IMR-90 (cell line): ENCODE results near the gene DNAJC11.

Experiments used
- BHLHE40 ChIP-seq: fragments of 150-350 bp; IDR thresholded peaks from 2 replicates; pipeline ENCODE4 v1.6.1; 2016; ENCODE audit warnings: mild to moderate bottlenecking, low read depth, low read length
- CEBPB ChIP-seq: IDR thresholded peaks from 2 replicates; pipeline ENCODE4 v1.6.1; 2012; ENCODE audit warnings: low read depth, low read length, improper control_type of control experiment
- CHD1 ChIP-seq: IDR thresholded peaks from 2 replicates; pipeline ENCODE4 v1.6.1; 2012; ENCODE audit warnings: low read depth, low read length, improper control_type of control experiment
- MAFK ChIP-seq: IDR thresholded peaks from 2 replicates; pipeline ENCODE4 v1.6.1; 2012; ENCODE audit warnings: low read depth, low read length, improper control_type of control experiment
- MAZ ChIP-seq: IDR thresholded peaks from 2 replicates; pipeline ENCODE4 v1.6.1; 2012; ENCODE audit warnings: low read depth, mild to moderate bottlenecking, low read length, improper control_type of control experiment, moderate library complexity, borderline replicate concordance
- MXI1 ChIP-seq: IDR thresholded peaks from 2 replicates; pipeline ENCODE4 v1.6.1; 2012; ENCODE audit warnings: low read depth, mild to moderate bottlenecking, low read length, moderate library complexity, borderline replicate concordance
- POLR2A ChIP-seq: IDR thresholded peaks from 2 replicates; pipeline ENCODE4 v1.6.1; 2012; ENCODE audit warnings: mild to moderate bottlenecking, low read depth, low read length
- RAD21 ChIP-seq: IDR thresholded peaks from 2 replicates; pipeline ENCODE4 v1.6.1; 2012; ENCODE audit warnings: low read length, improper control_type of control experiment
- RCOR1 ChIP-seq: IDR thresholded peaks from 2 replicates; pipeline ENCODE4 v1.6.1; 2012; ENCODE audit warnings: mild to moderate bottlenecking, low read length, improper control_type of control experiment; ENCODE audit not compliant: insufficient replicate concordance
- RFX5 ChIP-seq: IDR thresholded peaks from 2 replicates; pipeline ENCODE4 v1.8.0; 2012; ENCODE audit warnings: low read depth, mild to moderate bottlenecking, low read length, moderate library complexity
- SMC3 ChIP-seq: fragments of 150-350 bp; IDR thresholded peaks from 2 replicates; pipeline ENCODE4 v1.6.1; 2016; ENCODE audit warnings: low read depth, mild to moderate bottlenecking, antibody characterized with exemption, low read length, moderate library complexity
- TF ChIP-seq, protein P1 (sequence below): conservative IDR thresholded peaks from 2 replicates; pipeline ENCODE4 v1.5.1; 2012; ENCODE audit warnings: mild to moderate bottlenecking, low read depth, low read length, improper control_type of control experiment
- TF ChIP-seq, protein P2 (sequence below): fragments of 150-350 bp; IDR thresholded peaks from 2 replicates; pipeline ENCODE4 v1.6.1; 2017; ENCODE audit warnings: mild to moderate bottlenecking, antibody characterized with exemption, low read length, low read depth
- TF ChIP-seq, protein P3 (sequence below): fragments of 150-350 bp; IDR thresholded peaks from 2 replicates; pipeline ENCODE4 v1.6.1; 2016; ENCODE audit warnings: low read depth, mild to moderate bottlenecking, low read length, moderate library complexity, borderline replicate concordance

DNA sequence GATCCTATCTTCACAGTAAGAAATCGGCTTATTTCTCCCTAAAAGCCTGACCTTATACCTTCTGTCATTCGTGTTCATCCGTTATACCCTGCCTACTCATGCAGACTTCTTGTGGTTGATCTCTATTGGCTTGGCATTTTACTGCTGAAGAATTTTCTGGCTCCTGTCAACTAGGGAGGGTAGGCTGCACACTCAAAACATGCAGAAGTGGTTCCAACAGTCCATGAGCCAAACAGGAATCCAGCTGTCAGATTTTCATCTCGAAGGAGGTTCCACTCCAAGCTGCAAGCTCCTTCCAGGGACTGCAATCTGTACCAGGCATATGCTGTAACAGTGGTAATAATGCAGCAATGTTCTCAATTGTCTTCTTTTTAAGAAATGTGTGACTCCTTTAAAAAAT is 10.1 kb downstream of the DNAJC11 start:
- TF ChIP-seq, protein P1, sequence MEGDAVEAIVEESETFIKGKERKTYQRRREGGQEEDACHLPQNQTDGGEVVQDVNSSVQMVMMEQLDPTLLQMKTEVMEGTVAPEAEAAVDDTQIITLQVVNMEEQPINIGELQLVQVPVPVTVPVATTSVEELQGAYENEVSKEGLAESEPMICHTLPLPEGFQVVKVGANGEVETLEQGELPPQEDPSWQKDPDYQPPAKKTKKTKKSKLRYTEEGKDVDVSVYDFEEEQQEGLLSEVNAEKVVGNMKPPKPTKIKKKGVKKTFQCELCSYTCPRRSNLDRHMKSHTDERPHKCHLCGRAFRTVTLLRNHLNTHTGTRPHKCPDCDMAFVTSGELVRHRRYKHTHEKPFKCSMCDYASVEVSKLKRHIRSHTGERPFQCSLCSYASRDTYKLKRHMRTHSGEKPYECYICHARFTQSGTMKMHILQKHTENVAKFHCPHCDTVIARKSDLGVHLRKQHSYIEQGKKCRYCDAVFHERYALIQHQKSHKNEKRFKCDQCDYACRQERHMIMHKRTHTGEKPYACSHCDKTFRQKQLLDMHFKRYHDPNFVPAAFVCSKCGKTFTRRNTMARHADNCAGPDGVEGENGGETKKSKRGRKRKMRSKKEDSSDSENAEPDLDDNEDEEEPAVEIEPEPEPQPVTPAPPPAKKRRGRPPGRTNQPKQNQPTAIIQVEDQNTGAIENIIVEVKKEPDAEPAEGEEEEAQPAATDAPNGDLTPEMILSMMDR: no peak
- TF ChIP-seq RAD21: no peak
- no peak for TF ChIP-seq POLR2A
- no peak for TF ChIP-seq MAFK
- no peak for TF ChIP-seq MAZ
- no peak for TF ChIP-seq SMC3
- TF ChIP-seq CHD1: no peak
- TF ChIP-seq, protein P2, sequence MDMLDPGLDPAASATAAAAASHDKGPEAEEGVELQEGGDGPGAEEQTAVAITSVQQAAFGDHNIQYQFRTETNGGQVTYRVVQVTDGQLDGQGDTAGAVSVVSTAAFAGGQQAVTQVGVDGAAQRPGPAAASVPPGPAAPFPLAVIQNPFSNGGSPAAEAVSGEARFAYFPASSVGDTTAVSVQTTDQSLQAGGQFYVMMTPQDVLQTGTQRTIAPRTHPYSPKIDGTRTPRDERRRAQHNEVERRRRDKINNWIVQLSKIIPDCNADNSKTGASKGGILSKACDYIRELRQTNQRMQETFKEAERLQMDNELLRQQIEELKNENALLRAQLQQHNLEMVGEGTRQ: no peak
- no peak for TF ChIP-seq RCOR1
- no peak for TF ChIP-seq CEBPB
- no peak for TF ChIP-seq MXI1
- no peak for TF ChIP-seq RFX5
- TF ChIP-seq BHLHE40: no peak
- TF ChIP-seq, protein P3, sequence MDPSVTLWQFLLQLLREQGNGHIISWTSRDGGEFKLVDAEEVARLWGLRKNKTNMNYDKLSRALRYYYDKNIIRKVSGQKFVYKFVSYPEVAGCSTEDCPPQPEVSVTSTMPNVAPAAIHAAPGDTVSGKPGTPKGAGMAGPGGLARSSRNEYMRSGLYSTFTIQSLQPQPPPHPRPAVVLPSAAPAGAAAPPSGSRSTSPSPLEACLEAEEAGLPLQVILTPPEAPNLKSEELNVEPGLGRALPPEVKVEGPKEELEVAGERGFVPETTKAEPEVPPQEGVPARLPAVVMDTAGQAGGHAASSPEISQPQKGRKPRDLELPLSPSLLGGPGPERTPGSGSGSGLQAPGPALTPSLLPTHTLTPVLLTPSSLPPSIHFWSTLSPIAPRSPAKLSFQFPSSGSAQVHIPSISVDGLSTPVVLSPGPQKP: no peak
